Upper lobe of left lung (tissue), 6 donors: ENCODE results near the gene RGP1. TPM values are rescaled to one million over a fixed set of nuclear protein-coding genes. Genes with fewer than 3 reads are reported as not detected.

Experiments
- ATAC-seq, 2 donors: fragments of 200-7000 bp; cut with Tn5 transposase; one replicate each; pipeline ENCODE4 v1.9.1; 2022; ENCODE audit warnings: mild to moderate bottlenecking in 2 of 2, moderate library complexity in 2 of 2; ENCODE audit not compliant: low FRiP score in 2 of 2
- DNase-seq, 2 donors: peaks; one replicate each; pipeline ENCODE4 v3.0.0-alpha.2; 2019 to 2020
- H3K27ac ChIP-seq, 4 donors: fragments of 200-600 bp; sonication (generic); one replicate each; pipeline ENCODE4 v1.5.1; 2016 to 2019
- H3K27me3 ChIP-seq, 4 donors: fragments of 200-600 bp; sonication (generic); one replicate each; pipeline ENCODE4 v1.5.1; 2017 to 2019
- H3K36me3 ChIP-seq, 4 donors: fragments of 200-600 bp; sonication (generic); one replicate each; pipeline ENCODE4 v1.5.1; 2016 to 2019
- H3K4me1 ChIP-seq, 4 donors: fragments of 200-600 bp; sonication (generic); one replicate each; pipeline ENCODE4 v1.5.1; 2018 to 2019
- H3K4me3 ChIP-seq, 4 donors: fragments of 200-600 bp; sonication (generic); one replicate each; pipeline ENCODE4 v1.5.1; 2017 to 2019; ENCODE audit warnings: mild to moderate bottlenecking in 2 of 4, moderate library complexity in 1 of 4
- H3K9me3 ChIP-seq, 4 donors: fragments of 200-600 bp; sonication (generic); one replicate each; pipeline ENCODE4 v1.5.1; 2018 to 2019
- EP300 ChIP-seq, 4 donors: sonication (generic); formaldehyde crosslinking; IDR thresholded peaks; one replicate each; pipeline ENCODE4 v1.5.1; 2017; ENCODE audit warnings: antibody characterized with exemption in 4 of 4, control low read depth in 2 of 4
- POLR2A ChIP-seq, 4 donors: fragments of 450-650 bp; IDR thresholded peaks; one replicate each; pipeline ENCODE4 v1.5.1; 2016 to 2017; ENCODE audit warnings: antibody characterized with exemption in 4 of 4, mild to moderate bottlenecking in 2 of 4
- POLR2AphosphoS5 ChIP-seq, 2 donors: sonication (generic); formaldehyde crosslinking; IDR thresholded peaks; one replicate each; pipeline ENCODE4 v1.5.1; 2017; ENCODE audit warnings: antibody characterized with exemption in 2 of 2
- whole genome bisulfite sequencing, 2 donors: methylation state at CpG; one replicate each; pipeline ENCODE4 v1.1.5; 2017 to 2018; 5-methylcytosine and 5-hydroxymethylcytosine counted together
- total RNA-seq, 6 donors: library from RNA; depleted of rRNA in 4 of 6; stranded (reverse); fragments of >200 nt in 4 of 6; gene quantifications; one replicate each; pipeline versions ENCODE4 v1.1.0 to v1.2.1, GENCODE V29; 2016 to 2021
- TF ChIP-seq, protein P1 (sequence below), 6 experiments: fragments of 450-650 bp in 4 of 6; fragments of 200-600 bp in 2 of 6; sonication (generic) in 2 of 6; IDR thresholded peaks; one replicate each; pipeline ENCODE4 v1.5.1; 2016 to 2019; ENCODE audit warnings: antibody characterized with exemption in 6 of 6
- donor health status: DM: no; HTN: no; CAD: no; lungs with moderate emphysema.
- donor health status: DM: no; HTN: yes; CAD: no; lungs with severe emphysema.

The RGP1 gene
- total RNA-seq, 6 donors from 2014 or later, result 20.1 to 34.4 (median 23.5) TPM

DNA sequence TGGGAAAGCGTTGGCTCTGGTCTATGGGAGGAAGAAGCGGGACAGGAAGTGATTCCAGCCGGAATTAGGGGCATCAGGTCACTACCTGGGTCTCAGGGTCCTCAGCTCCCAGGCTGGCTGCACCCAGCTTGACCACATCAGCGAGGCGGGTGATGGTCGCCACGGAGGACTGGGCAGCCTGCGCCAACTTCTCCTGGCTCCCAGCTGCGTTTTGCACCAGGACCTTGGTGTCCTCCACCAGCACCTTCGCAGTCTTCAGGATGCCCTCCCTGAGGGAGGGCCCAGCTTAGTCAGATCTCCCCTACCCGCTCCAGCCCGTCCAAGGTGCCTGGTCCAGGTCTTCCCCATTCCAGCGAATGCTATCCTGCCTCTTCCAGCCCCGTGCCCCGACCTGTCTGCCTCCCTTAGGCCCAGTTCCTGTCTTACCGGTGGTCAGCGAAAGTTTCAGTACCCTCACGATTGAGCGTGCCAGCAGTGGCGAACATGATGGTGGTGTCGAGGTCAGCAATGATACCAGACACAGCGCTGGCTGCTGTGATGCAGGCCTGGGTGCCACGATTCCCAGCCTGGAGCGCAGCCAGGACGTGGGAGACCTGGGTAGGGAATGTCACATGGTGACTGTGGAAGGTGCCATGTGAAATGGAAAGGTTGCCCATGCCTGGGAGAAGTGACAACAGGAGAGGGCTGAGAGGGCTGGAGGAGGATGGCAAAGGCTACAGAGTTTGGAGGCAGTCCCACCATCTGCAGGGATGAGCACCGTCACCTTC is 45.0 kb upstream of the RGP1 start:
- Histone ChIP-seq H3K27ac (peak overlapping the region in 2 of 4 donors; percentile 14 to 20), H3K27me3 (no peaks in the 10 kb centered on the region), H3K36me3 (peaks cover 88 to 100% (median 100%) of the 10 kb centered on the region in 4 donors), H3K4me1 (no peaks in the 10 kb centered on the region), H3K4me3 (no peak overlapping the region), H3K9me3 (no peaks in the 10 kb centered on the region)
- WGBS, 2 donors, result 94 to 96% methylated on average over 22 to 26 of the region's 26 CpGs
- TF ChIP-seq POLR2A (IDR thresholded peaks at IDR 0.05), result no peak
- TF ChIP-seq, protein P1, sequence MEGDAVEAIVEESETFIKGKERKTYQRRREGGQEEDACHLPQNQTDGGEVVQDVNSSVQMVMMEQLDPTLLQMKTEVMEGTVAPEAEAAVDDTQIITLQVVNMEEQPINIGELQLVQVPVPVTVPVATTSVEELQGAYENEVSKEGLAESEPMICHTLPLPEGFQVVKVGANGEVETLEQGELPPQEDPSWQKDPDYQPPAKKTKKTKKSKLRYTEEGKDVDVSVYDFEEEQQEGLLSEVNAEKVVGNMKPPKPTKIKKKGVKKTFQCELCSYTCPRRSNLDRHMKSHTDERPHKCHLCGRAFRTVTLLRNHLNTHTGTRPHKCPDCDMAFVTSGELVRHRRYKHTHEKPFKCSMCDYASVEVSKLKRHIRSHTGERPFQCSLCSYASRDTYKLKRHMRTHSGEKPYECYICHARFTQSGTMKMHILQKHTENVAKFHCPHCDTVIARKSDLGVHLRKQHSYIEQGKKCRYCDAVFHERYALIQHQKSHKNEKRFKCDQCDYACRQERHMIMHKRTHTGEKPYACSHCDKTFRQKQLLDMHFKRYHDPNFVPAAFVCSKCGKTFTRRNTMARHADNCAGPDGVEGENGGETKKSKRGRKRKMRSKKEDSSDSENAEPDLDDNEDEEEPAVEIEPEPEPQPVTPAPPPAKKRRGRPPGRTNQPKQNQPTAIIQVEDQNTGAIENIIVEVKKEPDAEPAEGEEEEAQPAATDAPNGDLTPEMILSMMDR (IDR thresholded peaks at IDR 0.05), result no peak
- no peak for TF ChIP-seq EP300 (IDR thresholded peaks at IDR 0.05)
- TF ChIP-seq POLR2AphosphoS5 (IDR thresholded peaks at IDR 0.05), result no peak
- DNase-seq (peak in 1 of 2 donors; percentile 48), ATAC-seq (no peak)

DNA sequence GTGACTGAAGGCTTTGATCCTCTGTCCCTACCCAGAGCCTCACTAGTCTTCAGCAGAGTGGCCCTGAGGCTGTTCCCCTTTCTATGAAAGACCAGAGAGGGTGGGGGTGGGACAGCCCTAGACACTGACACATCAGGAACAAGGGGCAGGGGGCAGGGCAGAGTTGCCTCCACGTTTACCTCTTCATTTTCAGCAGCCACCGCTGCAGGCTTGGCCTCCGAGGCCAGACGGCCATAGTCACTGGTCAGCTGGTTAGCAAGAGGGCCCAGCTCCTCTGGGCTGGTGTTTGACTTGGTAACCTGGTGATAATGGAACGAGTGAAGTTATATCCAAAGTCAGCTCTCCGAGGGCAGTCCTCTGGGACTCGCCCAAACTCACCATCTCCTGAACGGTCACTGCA is 43.7 kb upstream of the RGP1 start:
- DNase-seq (peak in 1 of 2 donors; percentile 29), ATAC-seq (no peak)
- Histone ChIP-seq H3K4me1 (no peaks in the 10 kb centered on the region), H3K9me3 (no peaks in the 10 kb centered on the region), H3K27me3 (no peaks in the 10 kb centered on the region), H3K36me3 (peaks cover 81 to 98% (median 96%) of the 10 kb centered on the region in 4 donors), H3K27ac (no peak overlapping the region), H3K4me3 (no peak overlapping the region)
- TF ChIP-seq POLR2A (IDR thresholded peaks at IDR 0.05) (no peak), EP300 (IDR thresholded peaks at IDR 0.05) (no peak), POLR2AphosphoS5 (IDR thresholded peaks at IDR 0.05) (no peak)
- TF ChIP-seq, protein P1 (IDR thresholded peaks at IDR 0.05), result no peak
- WGBS, 2 donors, result 82 to 91% methylated on average over 5 to 7 of the region's 8 CpGs

GRCh38 chr9:35705836-35706430 is 43.2 kb upstream of the RGP1 start:
- H3K9me3 ChIP-seq, result no peaks in the 10 kb centered on the region
- no peak overlapping the region for H3K27ac ChIP-seq
- no peak for TF ChIP-seq POLR2A (IDR thresholded peaks at IDR 0.05)
- no peak for TF ChIP-seq EP300 (IDR thresholded peaks at IDR 0.05)
- no peak for TF ChIP-seq POLR2AphosphoS5 (IDR thresholded peaks at IDR 0.05)
- TF ChIP-seq, protein P1 (IDR thresholded peaks at IDR 0.05), result no peak

GRCh38 chr9:35706951-35707350 is 42.1 kb upstream of the RGP1 start:
- Histone ChIP-seq H3K27me3 (no peaks in the 10 kb centered on the region), H3K9me3 (no peaks in the 10 kb centered on the region), H3K27ac (no peak overlapping the region), H3K36me3 (peaks cover 79 to 98% (median 96%) of the 10 kb centered on the region in 4 donors), H3K4me1 (no peaks in the 10 kb centered on the region), H3K4me3 (no peak overlapping the region)
- DNase-seq (peak in 1 of 2 donors; percentile 43), ATAC-seq (no peak)
- TF ChIP-seq POLR2AphosphoS5 (IDR thresholded peaks at IDR 0.05) (no peak), POLR2A (IDR thresholded peaks at IDR 0.05) (no peak), EP300 (IDR thresholded peaks at IDR 0.05) (no peak)
- TF ChIP-seq, protein P1 (IDR thresholded peaks at IDR 0.05), result no peak
- WGBS, 2 donors, result 89 to 99% methylated on average over 4 to 10 of the region's 10 CpGs

More at GRCh38 chr9:35705836-35706430, 43.2 kb upstream of the RGP1 start:
- Histone ChIP-seq H3K4me1 (no peaks in the 10 kb centered on the region), H3K36me3 (peaks cover 81 to 98% (median 96%) of the 10 kb centered on the region in 4 donors), H3K4me3 (no peak overlapping the region), H3K27me3 (no peaks in the 10 kb centered on the region)
- DNase-seq, result peak in 1 of 2 donors; percentile 41
- WGBS, 2 donors, result 90 to 95% methylated on average over 4 to 7 of the region's 7 CpGs
- ATAC-seq, result peak; percentile 36 to 41
